ENCODE data around the gene ZNF771. TPM values are rescaled to one million over a fixed set of nuclear protein-coding genes. Genes with fewer than 3 reads are reported as not detected.

ZNF771 gene
- total and polyA plus RNA-seq, 12 donors = 2.8 to 81.3 (median 11.9) TPM

DNA sequence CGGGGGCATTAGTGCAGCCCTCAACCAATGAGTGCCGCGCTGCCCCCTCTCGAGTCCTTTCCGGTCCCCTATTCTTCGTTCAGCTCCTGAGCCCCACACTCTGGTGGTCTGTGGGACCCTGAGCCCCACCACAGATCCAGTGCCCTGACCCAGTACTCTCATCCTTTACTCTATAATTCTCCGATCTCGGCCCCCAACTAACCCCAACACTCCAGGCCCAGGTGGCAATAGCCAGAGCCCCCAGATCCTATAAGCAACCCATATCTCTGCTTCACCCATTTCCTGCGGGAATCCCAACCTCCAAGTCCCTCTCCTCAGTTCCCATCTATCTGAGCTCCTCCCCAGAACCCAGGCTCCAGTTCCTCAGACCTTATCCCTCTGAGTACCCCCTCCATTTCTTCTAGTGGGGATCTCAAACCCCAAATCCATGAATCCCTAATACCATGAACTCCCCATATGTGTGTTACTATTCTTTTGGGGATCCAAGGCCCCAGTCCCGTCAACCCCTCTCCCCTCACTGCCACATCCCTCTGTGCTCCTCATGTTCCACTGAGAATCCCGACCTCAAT lies 36.1 kb upstream of the ZNF771 start:
- DNase-seq = no peak
- Histone ChIP-seq H3K4me3 (peak overlapping the region in 2 of 4 donors; percentile 11 to 50), H3K27ac (peak overlapping the region in 4 of 5 donors; percentile 54 to 92 (median 77)), H3K36me3 (replicated peaks in 1 of 2) (peaks cover 0 to 3% of the 10 kb centered on the region in 2 donors), H3K9me3 (replicated peaks in 1 of 3) (no peaks in the 10 kb centered on the region), H3K27me3 (no peaks in the 10 kb centered on the region), H3K4me1 (replicated peaks in 1 of 2) (peaks cover 23 to 31% of the 10 kb centered on the region in 2 donors)
- intact Hi-C loops (cut with DNase I) = no loop called here
- TF ChIP-seq, protein P1, sequence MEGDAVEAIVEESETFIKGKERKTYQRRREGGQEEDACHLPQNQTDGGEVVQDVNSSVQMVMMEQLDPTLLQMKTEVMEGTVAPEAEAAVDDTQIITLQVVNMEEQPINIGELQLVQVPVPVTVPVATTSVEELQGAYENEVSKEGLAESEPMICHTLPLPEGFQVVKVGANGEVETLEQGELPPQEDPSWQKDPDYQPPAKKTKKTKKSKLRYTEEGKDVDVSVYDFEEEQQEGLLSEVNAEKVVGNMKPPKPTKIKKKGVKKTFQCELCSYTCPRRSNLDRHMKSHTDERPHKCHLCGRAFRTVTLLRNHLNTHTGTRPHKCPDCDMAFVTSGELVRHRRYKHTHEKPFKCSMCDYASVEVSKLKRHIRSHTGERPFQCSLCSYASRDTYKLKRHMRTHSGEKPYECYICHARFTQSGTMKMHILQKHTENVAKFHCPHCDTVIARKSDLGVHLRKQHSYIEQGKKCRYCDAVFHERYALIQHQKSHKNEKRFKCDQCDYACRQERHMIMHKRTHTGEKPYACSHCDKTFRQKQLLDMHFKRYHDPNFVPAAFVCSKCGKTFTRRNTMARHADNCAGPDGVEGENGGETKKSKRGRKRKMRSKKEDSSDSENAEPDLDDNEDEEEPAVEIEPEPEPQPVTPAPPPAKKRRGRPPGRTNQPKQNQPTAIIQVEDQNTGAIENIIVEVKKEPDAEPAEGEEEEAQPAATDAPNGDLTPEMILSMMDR (IDR thresholded peaks at IDR 0.05) = no peak
- WGBS, 4 donors = 20 to 30% (median 22%) methylated on average over 7 to 11 of the region's 11 CpGs

DNA sequence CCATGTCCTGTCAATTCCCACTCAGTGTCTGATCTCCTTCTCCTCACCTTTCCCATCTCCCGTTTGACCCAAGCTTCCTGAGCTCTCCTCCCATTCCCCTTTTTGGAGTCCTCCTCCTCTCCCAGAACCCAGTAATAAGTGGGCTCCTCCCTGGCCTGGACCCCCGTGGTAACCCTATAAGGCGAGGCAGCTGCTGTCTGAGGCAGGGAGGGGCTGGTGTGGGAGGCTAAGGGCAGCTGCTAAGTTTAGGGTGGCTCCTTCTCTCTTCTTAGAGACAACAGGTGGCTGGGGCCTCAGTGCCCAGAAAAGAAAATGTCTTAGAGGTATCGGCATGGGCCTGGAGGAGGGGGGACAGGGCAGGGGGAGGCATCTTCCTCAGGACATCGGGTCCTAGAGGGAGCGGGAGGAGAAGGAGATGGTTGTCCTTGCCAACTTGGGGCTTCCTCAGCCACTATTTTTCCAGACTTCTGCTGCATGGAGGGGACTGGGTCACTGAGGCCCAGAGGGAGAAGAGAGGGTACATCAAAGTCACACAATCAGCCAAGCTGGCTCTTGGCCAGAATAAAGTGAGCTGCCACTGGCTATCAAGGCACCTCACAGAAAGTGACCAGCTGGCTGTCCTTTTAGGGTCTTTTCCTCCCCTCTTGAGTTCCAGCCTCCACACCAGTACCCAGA lies 35.2 kb upstream of the ZNF771 start:
- Histone ChIP-seq H3K4me1 (replicated peaks in 1 of 2) (peaks cover 23 to 24% of the 10 kb centered on the region in 2 donors), H3K4me3 (no peak overlapping the region), H3K9me3 (replicated peaks in 1 of 3) (no peaks in the 10 kb centered on the region), H3K27ac (no peak overlapping the region), H3K36me3 (replicated peaks in 1 of 2) (no peaks in the 10 kb centered on the region), H3K27me3 (no peaks in the 10 kb centered on the region)
- intact Hi-C loops (cut with DNase I) = no loop called here
- no peak for TF ChIP-seq POLR2A (IDR thresholded peaks at IDR 0.05)
- TF ChIP-seq, protein P1 (IDR thresholded peaks at IDR 0.05) = no peak
- 73 to 81% (median 75%) methylated on average over 6 of the region's 6 CpGs for WGBS, 4 donors
- DNase-seq = peak in 1 of 7 donors; percentile 63

DNA sequence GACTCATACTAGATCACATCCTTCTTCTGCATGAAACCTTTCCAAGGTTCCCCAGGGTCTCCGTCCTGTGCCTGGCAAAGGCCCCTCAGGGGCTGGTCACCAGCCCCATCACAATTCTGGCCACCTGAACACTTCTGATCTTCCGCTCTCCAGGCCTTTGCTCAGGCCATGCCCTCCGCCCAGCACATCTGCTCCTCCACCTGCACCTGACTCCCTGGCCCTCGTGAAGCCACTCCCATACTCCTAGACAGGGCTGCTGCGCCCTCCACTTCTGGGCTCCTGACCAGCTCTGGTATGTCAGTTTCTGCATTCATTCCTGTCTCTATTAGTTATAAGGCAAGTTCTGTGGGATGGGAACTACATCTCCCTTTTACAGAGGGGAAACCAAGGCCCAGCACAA lies 34.7 kb upstream of the ZNF771 start:
- WGBS, 4 donors = 88 to 98% (median 92%) methylated on average over 5 of the region's 5 CpGs
- no peaks in the 10 kb centered on the region for H3K9me3 ChIP-seq (replicated peaks in 1 of 3)
- intact Hi-C loops (cut with DNase I) = no loop called here

DNA sequence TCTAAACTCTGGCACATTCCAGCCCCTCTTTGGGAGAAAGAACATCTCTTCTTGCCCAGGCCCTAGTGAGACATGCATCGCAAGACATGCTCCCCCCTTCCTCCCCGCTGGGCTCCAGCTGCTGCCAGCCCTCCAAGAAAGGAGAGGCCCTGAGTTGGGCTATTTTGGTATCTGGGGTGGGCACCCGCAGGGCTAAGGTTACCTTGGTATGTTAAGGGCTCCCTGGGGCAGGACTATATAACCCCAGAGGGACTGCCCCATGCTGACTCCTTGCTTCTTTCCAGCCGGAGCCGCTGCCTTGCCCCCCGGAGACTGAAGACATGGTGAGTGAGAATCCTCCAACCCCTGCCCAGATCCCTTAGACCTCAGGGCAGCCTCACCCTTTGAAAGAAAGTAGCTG lies 32.9 kb upstream of the ZNF771 start, which contains the start of gene MYL11:
MYL11 (plus strand) TSS at position 265 of the 400 bp plus-strand sequence; CDS start at position 321, 56 bp downstream.
- H3K4me1 ChIP-seq (replicated peaks in 1 of 2) = peaks cover 16 to 21% of the 10 kb centered on the region in 2 donors
- no peak for DNase-seq
- H3K27me3 ChIP-seq = no peaks in the 10 kb centered on the region
- WGBS, 4 donors = 81 to 100% (median 88%) methylated on average over 6 of the region's 6 CpGs
- H3K4me3 ChIP-seq = no peak within 1 kb of the TSS
- intact Hi-C loops (cut with DNase I) = no loop called here
- H3K36me3 ChIP-seq (replicated peaks in 1 of 2) = no peaks in the 10 kb centered on the region
- H3K27ac ChIP-seq = no peak within 1 kb of the TSS
- no peaks in the 10 kb centered on the region for H3K9me3 ChIP-seq (replicated peaks in 1 of 3)
- no peak for TF ChIP-seq POLR2A (IDR thresholded peaks at IDR 0.05)
- TF ChIP-seq, protein P1 (IDR thresholded peaks at IDR 0.05) = no peak

More for the DNA sequence above, 34.7 kb upstream of the ZNF771 start:
- Histone ChIP-seq H3K36me3 (replicated peaks in 1 of 2) (no peaks in the 10 kb centered on the region), H3K4me3 (no peak overlapping the region), H3K27ac (no peak overlapping the region), H3K27me3 (no peaks in the 10 kb centered on the region), H3K4me1 (replicated peaks in 1 of 2) (peaks cover 24% of the 10 kb centered on the region in 2 donors)
- TF ChIP-seq, protein P1 (IDR thresholded peaks at IDR 0.05) = no peak
- TF ChIP-seq POLR2A (IDR thresholded peaks at IDR 0.05) = no peak
- no peak for DNase-seq

All from adrenal gland (tissue), 12 donors.